Stimulated activated naive CD4-positive, alpha-beta T cell treated with Interleukin-2 at 50 U/mL for 16 hours (primary cell): ENCODE measurements around the gene MPRIP.
A peak's percentile ranks its signal among the peaks of the same experiment; 100 is the strongest.
"Not testable (repeated sequence)": the region's sequence is repeated elsewhere in the genome, so short reads cannot be mapped to it uniquely, and the experiment has no call there.

ENCODE experiments used
- DNase-seq: peaks from one replicate; lab custom pipeline; 2025; lab: John Stamatoyannopoulos, UW

The MPRIP gene

GRCh38 chr17:17168401-17168800 lies 126.1 kb downstream of the MPRIP start:
- no peak for DNase-seq

DNA sequence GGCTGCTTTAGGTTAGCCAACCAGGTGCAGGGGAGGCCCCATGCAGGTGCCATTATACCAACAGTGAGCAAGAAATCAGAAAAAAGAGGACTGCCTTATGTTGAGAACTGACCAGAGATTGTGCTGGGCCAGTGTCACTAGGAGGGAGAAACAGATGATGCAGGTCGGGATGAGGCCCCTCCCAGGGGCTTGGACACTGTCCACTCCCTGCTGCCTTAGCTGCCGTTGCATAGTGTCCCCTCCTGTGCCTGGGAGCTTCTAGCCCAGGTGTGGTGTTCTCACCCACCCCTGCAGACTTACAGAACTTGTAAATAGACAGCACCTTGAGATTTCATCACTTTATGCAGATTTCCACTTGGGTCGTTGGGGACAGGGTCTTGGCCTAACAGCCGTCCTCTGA lies 127.1 kb downstream of the MPRIP start:
- no peak for DNase-seq

DNA sequence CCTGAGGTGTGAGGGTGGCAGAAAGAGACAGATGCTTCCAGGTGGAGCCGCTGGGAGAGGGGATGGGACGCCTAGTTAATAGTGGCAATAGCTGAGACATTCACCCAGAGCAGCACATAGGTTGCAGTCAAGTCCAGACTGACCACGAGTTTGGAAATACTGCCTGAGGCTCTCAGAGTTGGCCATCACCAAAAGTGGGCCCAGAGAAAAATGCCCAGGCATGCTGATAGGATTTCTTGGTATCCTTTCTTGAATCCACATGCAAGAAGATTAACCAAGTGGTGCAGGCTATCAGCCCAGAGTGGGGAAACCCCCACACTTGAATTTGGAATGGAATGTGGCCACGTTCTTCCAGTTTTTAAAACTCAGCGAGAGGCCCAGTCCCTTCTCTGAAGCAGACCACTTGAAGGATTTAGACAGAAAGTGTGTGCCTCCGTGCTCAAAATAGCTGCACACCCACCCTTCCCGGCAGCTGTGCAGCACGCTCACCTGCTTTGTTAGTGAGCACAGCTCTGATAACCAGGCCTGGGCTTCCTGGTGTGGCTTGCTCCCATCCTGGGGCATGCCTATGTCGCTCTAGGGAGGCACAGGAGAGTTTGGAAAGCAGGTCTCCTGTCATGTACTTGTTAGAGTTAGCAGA lies 128.2 kb downstream of the MPRIP start:
- DNase-seq: no peak

DNA sequence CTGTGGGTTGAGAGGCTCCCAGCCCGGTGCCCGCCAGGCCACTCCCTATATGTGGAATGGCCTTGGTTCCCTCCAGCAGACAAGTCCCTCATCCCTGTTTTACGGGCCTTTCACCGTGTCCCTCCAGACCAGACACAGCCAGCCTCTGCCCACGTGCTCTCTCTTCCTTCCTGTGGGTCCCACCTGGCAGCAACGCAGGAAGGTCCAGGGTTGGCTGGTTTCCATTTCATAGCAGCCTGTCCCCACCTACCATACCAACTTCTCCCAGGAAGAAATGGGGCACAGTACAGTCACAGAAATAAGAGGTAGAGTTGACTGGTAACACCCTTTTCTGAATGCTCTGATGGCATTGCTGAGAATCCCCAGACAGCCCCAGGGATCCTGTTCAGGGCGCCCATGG lies 128.9 kb downstream of the MPRIP start:
- no peak for DNase-seq

- DNase-seq: no peak
Observed at GRCh38 chr17:17172001-17172939, 130.0 kb downstream of the MPRIP start.

DNA sequence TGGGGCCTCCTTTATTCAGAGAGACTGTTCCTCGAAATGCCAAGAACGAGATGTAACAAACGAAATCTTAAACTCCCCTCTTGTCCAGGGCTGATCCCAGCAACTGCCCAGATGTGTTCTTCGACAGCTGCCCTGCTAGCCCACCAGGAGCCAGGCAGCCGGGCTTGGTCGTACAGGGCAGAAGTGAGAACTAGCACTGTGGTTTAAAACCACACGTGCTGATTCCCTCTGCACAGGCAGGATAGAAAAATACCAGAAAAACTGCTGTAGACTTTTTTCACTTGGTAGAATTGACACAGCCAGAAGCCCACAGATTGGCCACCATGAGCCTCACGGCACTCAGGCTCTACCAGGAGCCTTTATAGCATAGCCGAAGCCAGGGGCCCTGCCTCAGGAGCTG lies 130.7 kb downstream of the MPRIP start:
- no peak for DNase-seq

DNA sequence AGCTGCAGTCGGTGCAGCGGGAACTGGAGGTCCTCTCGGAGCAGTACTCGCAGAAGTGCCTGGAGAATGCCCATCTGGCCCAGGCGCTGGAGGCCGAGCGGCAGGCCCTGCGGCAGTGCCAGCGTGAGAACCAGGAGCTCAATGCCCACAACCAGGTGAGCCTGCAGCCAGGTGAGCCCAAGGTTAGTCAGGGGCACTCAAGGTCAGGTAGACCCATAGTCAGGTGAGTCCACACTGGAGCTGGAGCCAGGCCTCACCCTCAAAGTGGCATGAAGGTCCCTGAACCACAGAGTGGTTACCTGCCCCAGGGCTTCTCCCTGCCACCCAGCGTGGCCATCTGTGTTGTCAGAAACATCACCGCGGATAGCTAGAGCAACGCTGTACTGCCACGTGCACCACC lies 131.7 kb downstream of the MPRIP start:
- DNase-seq: no peak

DNA sequence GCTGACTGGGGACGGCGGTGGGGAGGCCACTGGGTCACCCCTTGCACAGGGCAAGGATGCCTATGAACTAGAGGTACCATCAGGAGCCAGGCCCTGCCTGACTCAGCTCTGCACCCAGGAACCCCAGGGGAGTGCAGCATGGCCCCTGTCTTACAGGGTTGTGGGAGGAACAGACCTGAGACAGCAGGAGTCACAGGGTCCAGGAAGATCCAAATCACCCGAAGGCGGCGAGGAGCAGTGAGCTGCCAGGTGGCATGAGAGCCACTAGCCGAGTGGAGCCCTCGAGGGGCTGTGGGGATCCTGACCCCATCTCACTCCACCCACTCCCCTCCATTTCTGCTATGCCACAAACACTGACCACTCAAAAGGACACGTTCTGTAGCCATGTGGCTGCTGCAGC lies 133.1 kb downstream of the MPRIP start:
- DNase-seq: no peak

DNA sequence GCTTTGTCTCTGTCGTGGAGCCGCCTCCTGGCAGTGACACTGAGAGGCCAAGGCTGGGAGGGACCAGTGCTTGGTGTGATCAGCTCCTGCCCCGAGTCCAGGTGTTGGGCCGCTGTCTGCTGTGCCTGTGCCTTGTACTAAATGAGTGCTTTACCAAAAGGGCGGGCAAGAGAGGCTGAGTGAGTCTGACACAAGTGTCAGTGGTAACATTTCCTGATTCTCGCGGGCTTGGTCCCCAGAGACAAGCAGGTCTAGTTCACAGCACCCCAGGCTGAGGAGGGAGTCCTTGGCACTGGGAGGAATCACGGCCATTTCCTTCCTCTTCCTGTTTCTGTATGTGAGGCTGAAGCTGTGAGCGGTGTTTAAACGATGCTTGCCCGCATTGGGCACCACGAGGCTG lies 133.7 kb downstream of the MPRIP start:
- no peak for DNase-seq

- DNase-seq: no peak
Observed at GRCh38 chr17:17176341-17176740, 134.1 kb downstream of the MPRIP start.

DNA sequence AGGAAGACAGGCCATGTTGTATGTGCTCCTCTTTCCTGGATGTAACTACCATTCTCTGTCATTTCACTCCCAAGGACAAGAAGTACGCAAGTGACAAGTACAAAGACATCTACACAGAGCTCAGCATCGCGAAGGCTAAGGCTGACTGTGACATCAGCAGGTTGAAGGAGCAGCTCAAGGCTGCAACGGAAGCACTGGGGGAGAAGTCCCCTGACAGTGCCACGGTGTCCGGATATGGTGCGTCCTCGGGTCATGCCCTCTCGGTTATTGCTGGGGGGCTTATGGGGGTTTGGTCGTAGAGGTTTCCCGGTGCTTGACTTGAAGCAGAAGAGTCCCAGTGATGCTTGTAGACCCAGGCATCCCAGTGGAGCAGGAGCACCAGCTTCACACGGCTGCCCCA lies 134.9 kb downstream of the MPRIP start:
- DNase-seq: no peak

GRCh38 chr17:17179371-17179827 lies 137.1 kb downstream of the MPRIP start:
- DNase-seq: no peak

- DNase-seq: no peak
Observed at GRCh38 chr17:17180141-17180603, 137.9 kb downstream of the MPRIP start.

GRCh38 chr17:17180741-17181525 lies 138.7 kb downstream of the MPRIP start:
- DNase-seq: no peak

DNA sequence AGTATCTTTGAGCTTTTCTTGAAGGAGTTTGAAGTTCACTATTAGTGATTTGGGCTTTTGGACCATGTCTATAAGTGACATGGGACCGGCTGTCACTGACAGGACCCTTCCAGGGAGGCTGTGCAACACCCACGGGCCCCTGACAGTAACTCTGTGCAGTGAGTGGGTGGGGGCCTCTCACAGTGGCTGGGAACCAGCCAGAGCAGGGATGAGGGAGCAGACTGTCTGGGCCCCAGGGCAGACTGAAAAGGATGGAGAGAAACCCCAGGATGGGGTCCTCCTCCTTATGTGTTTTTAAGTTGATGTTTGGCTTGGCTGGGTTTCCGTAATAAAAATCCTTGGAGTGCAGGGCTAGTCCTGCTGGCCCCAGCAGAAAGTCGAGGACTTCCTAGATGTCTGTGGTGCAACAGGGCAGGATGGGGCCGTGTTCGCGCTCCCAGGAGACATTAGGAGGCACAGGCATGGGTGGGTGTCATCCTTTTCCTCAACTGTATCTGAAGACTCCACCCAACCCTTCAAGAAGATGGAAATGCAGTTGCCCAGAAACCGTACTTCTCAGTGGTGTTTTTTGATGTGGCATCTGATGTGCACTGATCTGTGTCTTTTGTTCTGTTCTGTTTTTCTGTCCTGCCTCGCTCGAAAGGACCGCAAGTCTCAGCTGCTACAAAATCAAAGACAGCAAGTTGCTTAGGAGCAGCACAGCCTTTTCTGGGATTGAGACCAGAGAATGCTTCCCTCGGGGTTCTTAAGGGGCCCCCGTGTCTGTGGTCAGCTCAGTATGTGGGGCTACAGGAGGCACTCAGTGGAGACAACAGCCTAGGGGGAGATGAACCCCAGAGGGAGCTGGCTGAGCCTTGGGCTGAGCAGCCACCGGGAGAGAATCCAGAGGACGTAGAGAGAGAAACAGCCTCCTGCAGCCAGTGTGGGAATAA lies 139.7 kb downstream of the MPRIP start:
- peak; percentile 41 for DNase-seq

DNA sequence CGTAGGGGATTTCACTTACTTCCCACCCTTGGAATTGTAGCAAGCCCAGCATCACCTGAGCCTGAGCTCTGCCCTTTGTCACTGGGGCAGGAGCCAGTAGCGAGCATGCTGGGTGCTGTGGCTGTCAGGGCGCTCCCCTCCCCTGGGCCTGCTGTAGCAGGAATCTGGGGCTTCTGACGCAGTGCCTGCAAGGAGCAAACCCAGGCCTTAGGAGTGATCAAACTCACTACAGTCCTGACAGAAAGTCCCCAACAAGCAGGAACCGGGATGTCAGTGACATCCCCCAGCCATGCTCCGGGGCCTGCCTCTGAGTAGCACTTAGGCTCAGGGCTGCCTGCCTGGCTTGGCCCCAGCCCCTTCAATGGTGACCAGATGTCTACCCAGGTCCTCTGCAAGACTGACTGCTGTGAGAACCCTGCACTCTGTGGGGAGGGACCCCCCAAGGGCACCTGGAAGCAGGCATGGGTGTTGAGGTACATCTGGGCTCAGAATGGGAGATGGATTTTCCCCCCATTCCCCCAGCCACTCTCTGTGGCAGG lies 140.4 kb downstream of the MPRIP start:
- no peak for DNase-seq

GRCh38 chr17:17183744-17184143 lies 141.5 kb downstream of the MPRIP start:
- no peak for DNase-seq

- DNase-seq: not testable (repeated sequence)
Observed at GRCh38 chr17:17184985-17185757, 142.9 kb downstream of the MPRIP start.

GRCh38 chr17:17186051-17186450 lies 143.8 kb downstream of the MPRIP start:
- peak; percentile 63 for DNase-seq
